ENCODE measurements around the gene CHMP3.

DNA sequence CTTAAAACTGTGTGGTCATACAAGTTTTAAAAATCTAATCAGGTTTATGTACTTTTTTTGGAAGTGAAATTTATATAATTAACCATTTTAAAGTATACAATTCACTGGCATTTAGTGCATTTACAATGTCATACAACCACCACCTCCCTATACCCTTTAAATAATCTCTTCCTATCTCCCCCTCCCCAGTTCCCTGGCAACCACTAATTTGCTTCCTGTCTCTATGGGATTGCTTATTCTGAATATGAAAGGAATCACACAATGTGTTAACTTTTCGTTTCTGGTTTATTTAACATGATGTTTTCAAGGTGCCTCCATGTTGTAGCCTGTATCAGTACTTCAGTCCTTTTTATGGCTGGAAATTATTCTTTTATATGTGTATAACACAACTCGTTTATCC lies 19.4 kb downstream of the CHMP3 start:
- TF ChIP-seq, protein P1, sequence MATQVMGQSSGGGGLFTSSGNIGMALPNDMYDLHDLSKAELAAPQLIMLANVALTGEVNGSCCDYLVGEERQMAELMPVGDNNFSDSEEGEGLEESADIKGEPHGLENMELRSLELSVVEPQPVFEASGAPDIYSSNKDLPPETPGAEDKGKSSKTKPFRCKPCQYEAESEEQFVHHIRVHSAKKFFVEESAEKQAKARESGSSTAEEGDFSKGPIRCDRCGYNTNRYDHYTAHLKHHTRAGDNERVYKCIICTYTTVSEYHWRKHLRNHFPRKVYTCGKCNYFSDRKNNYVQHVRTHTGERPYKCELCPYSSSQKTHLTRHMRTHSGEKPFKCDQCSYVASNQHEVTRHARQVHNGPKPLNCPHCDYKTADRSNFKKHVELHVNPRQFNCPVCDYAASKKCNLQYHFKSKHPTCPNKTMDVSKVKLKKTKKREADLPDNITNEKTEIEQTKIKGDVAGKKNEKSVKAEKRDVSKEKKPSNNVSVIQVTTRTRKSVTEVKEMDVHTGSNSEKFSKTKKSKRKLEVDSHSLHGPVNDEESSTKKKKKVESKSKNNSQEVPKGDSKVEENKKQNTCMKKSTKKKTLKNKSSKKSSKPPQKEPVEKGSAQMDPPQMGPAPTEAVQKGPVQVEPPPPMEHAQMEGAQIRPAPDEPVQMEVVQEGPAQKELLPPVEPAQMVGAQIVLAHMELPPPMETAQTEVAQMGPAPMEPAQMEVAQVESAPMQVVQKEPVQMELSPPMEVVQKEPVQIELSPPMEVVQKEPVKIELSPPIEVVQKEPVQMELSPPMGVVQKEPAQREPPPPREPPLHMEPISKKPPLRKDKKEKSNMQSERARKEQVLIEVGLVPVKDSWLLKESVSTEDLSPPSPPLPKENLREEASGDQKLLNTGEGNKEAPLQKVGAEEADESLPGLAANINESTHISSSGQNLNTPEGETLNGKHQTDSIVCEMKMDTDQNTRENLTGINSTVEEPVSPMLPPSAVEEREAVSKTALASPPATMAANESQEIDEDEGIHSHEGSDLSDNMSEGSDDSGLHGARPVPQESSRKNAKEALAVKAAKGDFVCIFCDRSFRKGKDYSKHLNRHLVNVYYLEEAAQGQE (IDR thresholded peaks at IDR 0.05; ENCODE audit: low read depth), result no peak
- TF ChIP-seq TAF1 (IDR thresholded peaks at IDR 0.05; ENCODE audit: low read depth), result no peak
- no peak for TF ChIP-seq EP300 (IDR thresholded peaks at IDR 0.05; ENCODE audit: borderline replicate concordance)
- TF ChIP-seq USF1 (IDR thresholded peaks at IDR 0.05), result no peak
- no peak for TF ChIP-seq NFIC (IDR thresholded peaks at IDR 0.05)
- TF ChIP-seq YY1 (IDR thresholded peaks at IDR 0.05; ENCODE audit: low read depth), result no peak

Data from Ishikawa (cell line).